IMR-90 (cell line): ENCODE data around the gene UGT2B15. TPM values are rescaled to one million over a fixed set of nuclear protein-coding genes. Genes with fewer than 3 reads are reported as not detected.

Source experiments
- ATAC-seq: fragments of 200-7000 bp; cut with Tn5 transposase; 2 replicates; pipeline ENCODE4 v1.9.1; 2020; ENCODE audit warnings: low read depth, mild to moderate bottlenecking, moderate library complexity
- BruUV-seq: library from RNA; stranded (reverse); fragments of 400-500 nt; replicated peaks from 2 replicates; lab custom pipeline; 2021; lab: Mats Ljungman, UMichigan
- CTCF ChIA-PET: fragments of 300-600 bp; formaldehyde crosslinking; extraction: SDS; loops from one replicate; lab custom pipeline; 2021; ENCODE audit warnings: antibody characterized with exemption; lab: Yijun Ruan, JAX
- POLR2A ChIA-PET: fragments of 300-600 bp; sonication (Branson Sonifier 250); formaldehyde crosslinking; loops from one replicate; lab custom pipeline; 2022; ENCODE audit warnings: antibody characterized with exemption; ENCODE audit not compliant: unreplicated experiment; lab: Charles Lee
- DNase-seq: peaks from one replicate; pipeline ENCODE4 v3.0.0; 2013
- H2AFZ ChIP-seq: replicated peaks from 2 replicates; pipeline ENCODE3; 2013; ENCODE audit warnings: low read length, mild to moderate bottlenecking; ENCODE audit not compliant: poor library complexity
- H2AK5ac ChIP-seq: 2 replicates; pipeline ENCODE4 v1.6.1; 2013; ENCODE audit warnings: low read depth, low read length, inconsistent platforms
- H2AK9ac ChIP-seq: replicated peaks from 2 replicates; pipeline ENCODE3; 2013; ENCODE audit warnings: mild to moderate bottlenecking, low read depth, low read length, moderate library complexity; ENCODE audit not compliant: poor library complexity
- H2BK120ac ChIP-seq: 2 replicates; pipeline ENCODE4 v1.6.1; 2013; ENCODE audit warnings: low read depth, low read length, inconsistent platforms
- H2BK15ac ChIP-seq: 3 replicates; pipeline ENCODE4 v1.6.1; 2013; ENCODE audit warnings: low read depth, low read length, inconsistent platforms
- H2BK20ac ChIP-seq: 2 replicates; pipeline ENCODE4 v1.6.1; 2013; ENCODE audit warnings: low read depth, mild to moderate bottlenecking, inconsistent platforms, low read length, moderate library complexity
- H2BK5ac ChIP-seq: 2 replicates; pipeline ENCODE4 v1.6.1; 2013; ENCODE audit warnings: mild to moderate bottlenecking, low read depth, low read length, inconsistent platforms; ENCODE audit not compliant: poor library complexity, severe bottlenecking
- H3K14ac ChIP-seq: replicated peaks from 2 replicates; pipeline ENCODE4 v1.6.1; 2013; ENCODE audit warnings: low read depth, low read length, inconsistent platforms
- H3K18ac ChIP-seq: 2 replicates; pipeline ENCODE4 v1.6.1; 2013; ENCODE audit warnings: low read depth, low read length, control low read depth
- H3K23ac ChIP-seq: 2 replicates; pipeline ENCODE4 v1.6.1; 2013; ENCODE audit warnings: low read depth, low read length, inconsistent platforms
- H3K27ac ChIP-seq: 2 replicates; pipeline ENCODE4 v1.5.1; 2013; ENCODE audit warnings: mild to moderate bottlenecking, control low read depth, low read length; ENCODE audit not compliant: insufficient read depth
- H3K27me3 ChIP-seq: 2 replicates; pipeline ENCODE4 v1.6.1; 2013; ENCODE audit warnings: low read length; ENCODE audit not compliant: control insufficient read depth, insufficient read depth
- H3K36me3 ChIP-seq: 2 replicates; pipeline ENCODE4 v1.6.1; 2013; ENCODE audit warnings: low read length, mixed read lengths; ENCODE audit not compliant: control insufficient read depth, insufficient read depth
- H3K4ac ChIP-seq: 2 replicates; pipeline ENCODE4 v1.6.1; 2013; ENCODE audit warnings: low read depth, low read length, inconsistent platforms
- H3K4me1 ChIP-seq: 2 replicates; pipeline ENCODE4 v1.6.1; 2013; ENCODE audit warnings: low read length, mixed read lengths; ENCODE audit not compliant: control insufficient read depth, insufficient read depth
- H3K4me2 ChIP-seq: 2 replicates; pipeline ENCODE4 v1.6.1; 2013; ENCODE audit warnings: low read depth, mild to moderate bottlenecking, control low read depth, low read length, moderate library complexity
- H3K4me3 ChIP-seq: 2 replicates; pipeline ENCODE4 v1.5.1; 2013; ENCODE audit warnings: low read depth, mild to moderate bottlenecking, control low read depth, low read length, moderate library complexity; ENCODE audit not compliant: insufficient read depth
- H3K56ac ChIP-seq: 2 replicates; pipeline ENCODE4 v1.6.1; 2013; ENCODE audit warnings: low read length, inconsistent platforms; ENCODE audit not compliant: insufficient read depth; ENCODE audit errors: extremely low read depth
- H3K79me1 ChIP-seq, 2 experiments: 2 replicates each; pipeline ENCODE4 v1.6.1; 2013; ENCODE audit warnings: low read length in 2 of 2, inconsistent platforms in 1 of 2, low read depth in 1 of 2
- H3K9ac ChIP-seq: 2 replicates; pipeline ENCODE4 v1.6.1; 2013; ENCODE audit warnings: low read depth, low read length, control low read depth
- H3K9me1 ChIP-seq: 2 replicates; pipeline ENCODE4 v1.6.1; 2013; ENCODE audit warnings: low read length, inconsistent platforms; ENCODE audit not compliant: insufficient read depth
- H3K9me3 ChIP-seq: 2 replicates; pipeline ENCODE4 v1.6.1; 2013; ENCODE audit warnings: low read length; ENCODE audit not compliant: control insufficient read depth, insufficient read depth
- H4K20me1 ChIP-seq: 2 replicates; pipeline ENCODE4 v1.6.1; 2013; ENCODE audit warnings: low read length, inconsistent platforms; ENCODE audit not compliant: insufficient read depth
- H4K5ac ChIP-seq: 2 replicates; pipeline ENCODE4 v1.6.1; 2013; ENCODE audit warnings: mild to moderate bottlenecking, low read depth, low read length, control low read depth
- H4K8ac ChIP-seq, 2 experiments: 2 replicates each; pipeline ENCODE4 v1.6.1; 2013; ENCODE audit warnings: low read depth in 2 of 2, low read length in 2 of 2, control low read depth in 1 of 2, inconsistent platforms in 1 of 2
- H4K91ac ChIP-seq: 2 replicates; pipeline ENCODE4 v1.6.1; 2013; ENCODE audit warnings: low read depth, low read length, inconsistent platforms; ENCODE audit not compliant: insufficient read depth
- CEBPB ChIP-seq: IDR thresholded peaks from 2 replicates; pipeline ENCODE4 v1.6.1; 2012; ENCODE audit warnings: low read depth, low read length, improper control_type of control experiment
- CTCF ChIP-seq: conservative IDR thresholded peaks from 2 replicates; pipeline ENCODE4 v1.5.1; 2012; ENCODE audit warnings: mild to moderate bottlenecking, low read depth, low read length, improper control_type of control experiment
- FOS ChIP-seq: fragments of 150-350 bp; IDR thresholded peaks from 2 replicates; pipeline ENCODE4 v1.6.1; 2016; ENCODE audit warnings: low read depth, low read length
- MAZ ChIP-seq: IDR thresholded peaks from 2 replicates; pipeline ENCODE4 v1.6.1; 2012; ENCODE audit warnings: low read depth, mild to moderate bottlenecking, low read length, improper control_type of control experiment, moderate library complexity, borderline replicate concordance
- POLR2A ChIP-seq: IDR thresholded peaks from 2 replicates; pipeline ENCODE4 v1.6.1; 2012; ENCODE audit warnings: mild to moderate bottlenecking, low read depth, low read length
- RFX5 ChIP-seq: IDR thresholded peaks from 2 replicates; pipeline ENCODE4 v1.8.0; 2012; ENCODE audit warnings: low read depth, mild to moderate bottlenecking, low read length, moderate library complexity
- SMC3 ChIP-seq: fragments of 150-350 bp; IDR thresholded peaks from 2 replicates; pipeline ENCODE4 v1.6.1; 2016; ENCODE audit warnings: low read depth, mild to moderate bottlenecking, antibody characterized with exemption, low read length, moderate library complexity
- WGBS, 2 experiments: methylation state at CpG; one replicate each; pipeline versions ENCODE4 v1.1.5 to v1.1.7; 2013; ENCODE audit warnings: missing lambda C conversion rate in 2 of 2; ENCODE audit not compliant: insufficient read length in 1 of 2; ENCODE audit errors: extremely low coverage in 2 of 2; 5-methylcytosine and 5-hydroxymethylcytosine counted together
- dilution Hi-C: fragments of 300-500 bp; cut with HindIII; formaldehyde crosslinking; loops from one replicate; pipeline ENCODE4 v1.14.3; 2018; ENCODE audit warnings: low sequenced_read_pairs; ENCODE audit not compliant: unreplicated experiment
- in situ Hi-C: fragments of 300-500 bp; cut with MboI; formaldehyde crosslinking; loops from 3 replicates; pipeline ENCODE4 v1.14.3; 2019; ENCODE audit warnings: low sequenced_read_pairs, inconsistent platforms, mixed read lengths
- intact Hi-C: fragments of 100-400 bp; cut with micrococcal nuclease; formaldehyde crosslinking; loops from 2 replicates; pipeline ENCODE4 v1.10.0; 2022
- polyA plus RNA-seq, 3 experiments: library from polyadenylated mRNA; depleted of rRNA; stranded (reverse); fragments of >200 nt; gene quantifications; 2 replicates each; pipeline ENCODE4 v1.2.3, GENCODE V29; 2012; ENCODE audit warnings: low replicate concordance in 1 of 3
- total RNA-seq: library from RNA; depleted of rRNA; stranded (reverse); fragments of >200 nt; gene quantifications from 2 replicates; pipeline ENCODE4 v1.2.3, GENCODE V29; 2012
- TF ChIP-seq, protein P1 (sequence below): fragments of 150-350 bp; IDR thresholded peaks from 2 replicates; pipeline ENCODE4 v1.6.1; 2017; ENCODE audit warnings: mild to moderate bottlenecking, antibody characterized with exemption, low read length, low read depth
- TF ChIP-seq, protein P2 (sequence below): fragments of 150-350 bp; IDR thresholded peaks from 2 replicates; pipeline ENCODE4 v1.6.1; 2016; ENCODE audit warnings: low read depth, mild to moderate bottlenecking, low read length, moderate library complexity, borderline replicate concordance

Gene UGT2B15
- total and polyA plus RNA-seq, 2 of the 4 experiments (the other 2 are of a cell fraction) = not detected

DNA sequence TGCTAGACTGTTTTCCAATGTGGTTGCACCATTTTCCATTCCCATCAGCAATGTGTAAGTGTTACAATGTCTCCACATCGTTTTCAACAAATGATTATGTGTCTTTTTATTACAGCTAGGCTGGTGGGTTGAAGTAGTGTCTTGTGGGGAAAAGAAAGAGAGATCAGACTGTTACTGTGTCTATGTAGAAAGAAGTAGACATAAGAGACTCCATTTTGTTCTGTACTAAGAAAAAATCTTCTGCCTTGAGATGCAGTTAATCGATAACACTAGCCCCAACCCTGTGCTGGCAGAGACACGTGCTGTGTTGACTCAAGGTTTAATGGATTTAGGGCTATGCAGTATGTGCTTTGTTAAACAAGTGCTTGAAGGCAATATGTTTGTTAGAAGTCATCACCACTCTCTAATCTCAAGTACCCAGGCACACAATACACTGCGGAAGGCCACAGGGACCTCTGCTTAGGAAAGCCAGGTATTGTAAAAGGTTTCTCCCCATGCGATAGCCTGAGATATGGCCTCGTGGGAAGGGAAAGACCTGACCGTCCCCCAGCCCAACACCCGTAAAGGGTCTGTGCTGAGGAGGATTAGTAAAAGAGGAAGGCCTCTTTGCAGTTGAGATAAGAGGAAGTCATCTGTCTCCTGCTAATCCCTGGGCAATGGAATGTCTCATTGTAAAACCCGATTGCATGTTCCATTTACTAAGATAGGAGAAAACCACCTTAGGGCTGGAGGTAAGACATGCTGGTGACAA is 23.0 kb upstream of the UGT2B15 start:
- Histone ChIP-seq H4K91ac (no peak overlapping the region), H4K5ac (no peak overlapping the region), H2BK15ac (no peak overlapping the region), H3K4me3 (no peak overlapping the region), H2BK5ac (no peak overlapping the region), H3K56ac (no peak overlapping the region), H3K36me3 (no peaks in the 10 kb centered on the region), H3K4me2 (no peak overlapping the region), H2AK9ac (no peak overlapping the region), H3K79me1 (no peaks in the 10 kb centered on the region), H3K23ac (no peak overlapping the region), H3K9ac (no peak overlapping the region), H3K9me1 (no peaks in the 10 kb centered on the region), H3K27me3 (no peaks in the 10 kb centered on the region), H2AK5ac (no peak overlapping the region), H4K20me1 (no peaks in the 10 kb centered on the region), H3K4ac (no peak overlapping the region), H3K14ac (no peak overlapping the region), H2BK20ac (no peak overlapping the region), H2BK120ac (no peak overlapping the region), H3K27ac (no peak overlapping the region), H3K4me1 (no peaks in the 10 kb centered on the region), H3K18ac (no peak overlapping the region), H3K9me3 (0 out of 2 replicates have a peak, but pooled peaks cover 2% of the 10 kb centered on the region), H4K8ac (no peak overlapping the region), H2AFZ (no peak overlapping the region)
- WGBS, 2 experiments = no CpG with 5 or more reads among the region's 9 CpGs
- no peak for DNase-seq
- ChIA-PET POLR2A (no interaction called here), CTCF (no interaction called here)
- no peak for TF ChIP-seq POLR2A
- TF ChIP-seq FOS = no peak
- TF ChIP-seq CEBPB = no peak
- TF ChIP-seq SMC3 = no peak
- TF ChIP-seq RFX5 = no peak
- no peak for TF ChIP-seq CTCF
- TF ChIP-seq, protein P1, sequence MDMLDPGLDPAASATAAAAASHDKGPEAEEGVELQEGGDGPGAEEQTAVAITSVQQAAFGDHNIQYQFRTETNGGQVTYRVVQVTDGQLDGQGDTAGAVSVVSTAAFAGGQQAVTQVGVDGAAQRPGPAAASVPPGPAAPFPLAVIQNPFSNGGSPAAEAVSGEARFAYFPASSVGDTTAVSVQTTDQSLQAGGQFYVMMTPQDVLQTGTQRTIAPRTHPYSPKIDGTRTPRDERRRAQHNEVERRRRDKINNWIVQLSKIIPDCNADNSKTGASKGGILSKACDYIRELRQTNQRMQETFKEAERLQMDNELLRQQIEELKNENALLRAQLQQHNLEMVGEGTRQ = no peak
- TF ChIP-seq MAZ = no peak
- TF ChIP-seq, protein P2, sequence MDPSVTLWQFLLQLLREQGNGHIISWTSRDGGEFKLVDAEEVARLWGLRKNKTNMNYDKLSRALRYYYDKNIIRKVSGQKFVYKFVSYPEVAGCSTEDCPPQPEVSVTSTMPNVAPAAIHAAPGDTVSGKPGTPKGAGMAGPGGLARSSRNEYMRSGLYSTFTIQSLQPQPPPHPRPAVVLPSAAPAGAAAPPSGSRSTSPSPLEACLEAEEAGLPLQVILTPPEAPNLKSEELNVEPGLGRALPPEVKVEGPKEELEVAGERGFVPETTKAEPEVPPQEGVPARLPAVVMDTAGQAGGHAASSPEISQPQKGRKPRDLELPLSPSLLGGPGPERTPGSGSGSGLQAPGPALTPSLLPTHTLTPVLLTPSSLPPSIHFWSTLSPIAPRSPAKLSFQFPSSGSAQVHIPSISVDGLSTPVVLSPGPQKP = no peak
- BruUV-seq = no TSS peak
- intact Hi-C loops (no loop called here), dilution Hi-C loops (no loop called here), in situ Hi-C loops (no loop called here)
- no peak for ATAC-seq
